Thymus (tissue), 11 donors: ENCODE measurements around the gene NRL. TPM values are rescaled to one million over a fixed set of nuclear protein-coding genes. Genes with fewer than 3 reads are reported as not detected.

Source experiments
- DNase-seq, 9 donors: peaks; one replicate each; pipeline ENCODE4 v3.0.0-alpha.2; 2013; ENCODE audit warnings: low spot score in 9 of 9, low read depth in 6 of 9, missing footprints in 1 of 9
- H3K27ac ChIP-seq, 2 donors: one replicate each; pipeline ENCODE4 v1.5.1; 2013; ENCODE audit warnings: control low read depth in 1 of 2, low read depth in 1 of 2, low read length in 1 of 2, mild to moderate bottlenecking in 1 of 2, moderate library complexity in 1 of 2
- H3K27me3 ChIP-seq, 2 donors: one replicate each; pipeline ENCODE4 v1.5.1; 2013; ENCODE audit warnings: low read length in 1 of 2; ENCODE audit not compliant: control insufficient read depth in 2 of 2, insufficient read depth in 1 of 2
- H3K36me3 ChIP-seq, 2 donors: one replicate each; pipeline ENCODE4 v1.5.1; 2013; ENCODE audit warnings: low read length in 1 of 2, mild to moderate bottlenecking in 1 of 2, moderate library complexity in 1 of 2; ENCODE audit not compliant: control insufficient read depth in 2 of 2, insufficient read depth in 2 of 2
- H3K4me1 ChIP-seq, 2 donors: one replicate each; pipeline ENCODE4 v1.5.1; 2013; ENCODE audit warnings: low read length in 2 of 2; ENCODE audit not compliant: control insufficient read depth in 2 of 2, insufficient read depth in 2 of 2
- H3K4me3 ChIP-seq, 2 donors: one replicate each; pipeline ENCODE4 v1.5.1; 2013; ENCODE audit warnings: low read length in 2 of 2, control low read depth in 1 of 2, mild to moderate bottlenecking in 1 of 2
- H3K9me3 ChIP-seq, 2 donors: one replicate each; pipeline ENCODE4 v1.5.1; 2013; ENCODE audit warnings: low read length in 1 of 2, mild to moderate bottlenecking in 1 of 2; ENCODE audit not compliant: control insufficient read depth in 2 of 2, insufficient read depth in 1 of 2
- WGBS: extraction: QIAGEN DNeasy Blood & Tissue Kit; methylation state at CpG from one replicate; pipeline ENCODE4 v1.1.7; 2013; 5-methylcytosine and 5-hydroxymethylcytosine counted together
- polyA plus RNA-seq: library from polyadenylated mRNA; stranded (reverse); fragments of 200-250 nt; gene quantifications from one replicate; pipeline ENCODE4 v1.2.3, GENCODE V29; 2013
- total RNA-seq: library from RNA; stranded (reverse); fragments of 120-200 nt; gene quantifications from one replicate; pipeline ENCODE4 v1.2.4, GENCODE V29; 2013
- donor health status: healthy.

The NRL gene
- total and polyA plus RNA-seq, 2 donors = 3.4 to 4.7 TPM

- H3K4me1 ChIP-seq = peaks cover 13 to 28% of the 10 kb centered on the region in 2 donors
- DNase-seq = no peak
Observed at GRCh38 chr14:24092110-24092504, 22.6 kb downstream of the NRL start.

GRCh38 chr14:24089890-24090289 lies 24.9 kb downstream of the NRL start:
- peaks cover 11 to 20% of the 10 kb centered on the region in 2 donors for H3K4me1 ChIP-seq
- H3K9me3 ChIP-seq = no peaks in the 10 kb centered on the region
- no peak for DNase-seq
- no peaks in the 10 kb centered on the region for H3K36me3 ChIP-seq
- H3K27me3 ChIP-seq = no peaks in the 10 kb centered on the region
- WGBS = 84% methylated on average over 6 of the region's 6 CpGs
- no peak overlapping the region for H3K27ac ChIP-seq
- H3K4me3 ChIP-seq = no peak overlapping the region

More at GRCh38 chr14:24092110-24092504, 22.6 kb downstream of the NRL start:
- Histone ChIP-seq H3K27ac (no peak overlapping the region), H3K9me3 (no peaks in the 10 kb centered on the region), H3K4me3 (no peak overlapping the region), H3K36me3 (no peaks in the 10 kb centered on the region), H3K27me3 (no peaks in the 10 kb centered on the region)

GRCh38 chr14:24088095-24088494 lies 26.7 kb downstream of the NRL start:
- Histone ChIP-seq H3K27me3 (peaks cover 0 to 6% of the 10 kb centered on the region in 2 donors), H3K4me3 (no peak overlapping the region), H3K36me3 (no peaks in the 10 kb centered on the region), H3K4me1 (peaks cover 3 to 6% of the 10 kb centered on the region in 2 donors), H3K27ac (no peak overlapping the region), H3K9me3 (no peaks in the 10 kb centered on the region)
- 100% methylated on average over 2 of the region's 2 CpGs for WGBS
- no peak for DNase-seq

DNA sequence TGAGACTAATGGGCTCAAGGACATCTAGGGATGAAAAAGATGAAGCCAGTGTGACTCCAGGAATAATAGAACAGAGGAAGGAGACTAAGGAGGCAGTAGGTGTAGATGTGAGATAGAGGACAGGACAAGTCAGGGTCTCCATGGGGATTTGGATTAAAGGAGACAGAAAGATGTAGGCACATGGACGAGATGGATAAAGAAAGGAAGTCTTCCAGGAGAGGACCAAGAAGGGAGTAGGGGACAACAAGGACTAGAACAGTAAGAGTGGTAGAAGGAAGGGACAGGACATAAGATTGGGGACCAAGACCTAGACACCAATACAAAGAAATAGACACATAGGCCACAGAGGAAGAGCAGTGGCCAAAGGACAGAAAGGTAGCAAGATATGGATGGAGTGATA lies 27.7 kb downstream of the NRL start:
- no peak overlapping the region for H3K4me3 ChIP-seq
- WGBS = 96% methylated on average over 1 of the region's 1 CpG
- H3K27me3 ChIP-seq = peaks cover 0 to 16% of the 10 kb centered on the region in 2 donors
- no peaks in the 10 kb centered on the region for H3K9me3 ChIP-seq
- H3K36me3 ChIP-seq = no peaks in the 10 kb centered on the region
- no peak for DNase-seq
- peaks cover 3 to 6% of the 10 kb centered on the region in 2 donors for H3K4me1 ChIP-seq
- no peak overlapping the region for H3K27ac ChIP-seq

DNA sequence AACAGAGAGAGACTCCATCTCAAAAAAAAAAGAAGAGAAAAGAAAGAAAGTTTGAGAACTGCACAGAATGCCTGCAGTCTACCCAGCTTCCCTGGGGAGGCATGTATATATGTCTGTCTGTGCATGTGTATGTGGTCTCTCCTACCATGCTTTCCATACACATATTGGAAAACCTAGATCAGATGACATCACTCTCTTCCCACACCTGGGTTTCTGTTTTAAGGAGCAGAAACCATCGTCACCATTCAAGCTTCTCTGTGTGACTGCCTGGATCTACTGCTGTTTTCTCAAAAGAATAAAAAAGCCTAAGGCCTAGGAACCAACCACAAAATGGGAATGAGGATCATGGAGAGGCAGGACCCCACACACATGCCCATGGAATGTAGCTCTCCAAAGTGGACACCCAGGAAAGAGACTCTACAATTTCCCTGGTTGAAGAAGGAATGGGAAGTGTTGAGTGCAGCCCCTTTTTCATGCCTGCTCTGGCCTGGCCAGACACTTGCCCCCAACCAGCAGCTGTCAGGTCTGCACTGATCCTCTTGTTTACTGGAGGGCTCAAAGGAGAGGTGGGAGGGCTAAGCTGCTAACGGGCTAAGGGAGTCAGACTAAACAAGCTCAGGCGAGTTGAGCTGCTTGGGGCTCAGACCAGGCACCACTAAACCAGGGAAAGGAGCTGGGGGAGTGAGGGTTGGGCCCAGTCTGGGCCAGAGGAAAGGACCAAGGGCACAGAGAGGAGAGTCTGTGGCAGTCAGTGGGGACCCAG lies 28.4 kb downstream of the NRL start:
- DNase-seq = no peak
- H3K27ac ChIP-seq = no peak overlapping the region
- H3K36me3 ChIP-seq = no peaks in the 10 kb centered on the region
- H3K9me3 ChIP-seq = no peaks in the 10 kb centered on the region
- peaks cover 3 to 11% of the 10 kb centered on the region in 2 donors for H3K4me1 ChIP-seq
- H3K4me3 ChIP-seq = no peak overlapping the region
- H3K27me3 ChIP-seq = peaks cover 0 to 22% of the 10 kb centered on the region in 2 donors
- WGBS = 91% methylated on average over 3 of the region's 3 CpGs

GRCh38 chr14:24085215-24085614 lies 29.5 kb downstream of the NRL start:
- no peaks in the 10 kb centered on the region for H3K36me3 ChIP-seq
- 98% methylated on average over 3 of the region's 3 CpGs for WGBS
- peaks cover 0 to 27% of the 10 kb centered on the region in 2 donors for H3K27me3 ChIP-seq
- H3K4me3 ChIP-seq = no peak overlapping the region
- H3K9me3 ChIP-seq = peaks cover 0 to 3% of the 10 kb centered on the region in 2 donors
- no peak overlapping the region for H3K27ac ChIP-seq
- peaks cover 5 to 15% of the 10 kb centered on the region in 2 donors for H3K4me1 ChIP-seq
- no peak for DNase-seq

DNA sequence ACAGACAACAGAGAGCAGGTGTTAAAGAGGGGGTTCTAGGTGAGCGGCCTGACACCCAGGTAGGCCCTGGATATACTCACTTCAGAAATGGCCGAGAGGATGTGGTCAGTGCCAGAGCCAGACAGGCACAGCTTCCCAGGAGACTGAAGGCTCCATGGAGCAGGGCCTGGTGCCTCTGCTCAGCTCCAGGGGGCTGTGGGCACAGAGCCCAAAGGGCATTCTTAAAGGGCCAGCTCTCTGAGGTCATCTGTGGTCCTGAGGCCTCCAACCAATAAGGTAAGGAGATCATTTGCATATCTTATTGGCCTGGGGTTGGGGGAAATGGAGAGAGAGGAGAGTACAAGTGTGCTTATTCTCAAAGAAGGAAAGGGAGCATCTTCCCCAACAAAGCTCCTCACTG lies 30.3 kb downstream of the NRL start:
- 95% methylated on average over 2 of the region's 2 CpGs for WGBS
- no peaks in the 10 kb centered on the region for H3K36me3 ChIP-seq
- H3K27ac ChIP-seq = no peak overlapping the region
- peaks cover 5 to 21% of the 10 kb centered on the region in 2 donors for H3K4me1 ChIP-seq
- H3K27me3 ChIP-seq = peaks cover 0 to 30% of the 10 kb centered on the region in 2 donors
- H3K9me3 ChIP-seq = peaks cover 0 to 3% of the 10 kb centered on the region in 2 donors
- no peak for DNase-seq
- H3K4me3 ChIP-seq = no peak overlapping the region

- peaks cover 5 to 23% of the 10 kb centered on the region in 2 donors for H3K4me1 ChIP-seq
- no peaks in the 10 kb centered on the region for H3K36me3 ChIP-seq
- H3K9me3 ChIP-seq = peaks cover 0 to 3% of the 10 kb centered on the region in 2 donors
- no peak overlapping the region for H3K27ac ChIP-seq
- DNase-seq = no peak
- WGBS = 98% methylated on average over 3 of the region's 3 CpGs
- H3K27me3 ChIP-seq = peaks cover 0 to 30% of the 10 kb centered on the region in 2 donors
- H3K4me3 ChIP-seq = no peak overlapping the region
Observed at GRCh38 chr14:24083462-24083861, 31.3 kb downstream of the NRL start.

DNA sequence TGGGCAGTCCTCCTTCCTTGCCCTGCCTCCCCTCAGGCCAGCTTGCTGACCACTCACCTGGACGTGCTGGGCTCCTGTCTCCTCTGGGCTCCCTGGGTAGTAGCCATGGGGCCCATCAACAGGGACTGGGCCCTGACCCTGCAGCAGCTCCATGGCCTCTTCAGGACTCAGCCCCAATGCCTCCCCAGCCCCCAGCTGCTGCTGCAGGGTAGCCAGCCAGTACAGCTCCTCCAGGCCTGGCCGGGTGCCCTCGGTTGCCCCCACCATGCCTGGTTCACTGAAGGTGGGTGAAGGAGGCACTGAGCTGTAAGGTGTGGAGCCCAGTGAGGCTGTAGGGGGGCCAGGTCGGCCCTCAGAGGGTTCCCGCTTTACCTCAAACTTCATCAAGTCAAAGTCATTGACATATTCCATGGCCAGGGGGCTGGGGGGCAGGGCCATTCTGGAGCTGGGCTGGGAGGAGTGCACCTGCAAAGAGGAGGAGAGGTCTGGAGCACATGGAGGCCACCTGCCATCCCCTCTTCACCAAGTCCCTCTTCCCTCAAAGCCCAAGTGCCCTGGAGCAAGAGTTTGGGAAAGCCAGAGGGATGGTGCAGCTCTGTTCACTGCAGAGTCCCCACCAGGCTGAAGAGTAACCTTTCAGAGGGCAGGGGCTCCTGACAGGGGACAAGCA lies 32.2 kb downstream of the NRL start:
- H3K27me3 ChIP-seq = peaks cover 0 to 30% of the 10 kb centered on the region in 2 donors
- no peak for DNase-seq
- H3K4me1 ChIP-seq = peaks cover 5 to 32% of the 10 kb centered on the region in 2 donors
- H3K27ac ChIP-seq = no peak overlapping the region
- H3K9me3 ChIP-seq = peaks cover 0 to 3% of the 10 kb centered on the region in 2 donors
- no peaks in the 10 kb centered on the region for H3K36me3 ChIP-seq
- 98% methylated on average over 5 of the region's 5 CpGs for whole genome bisulfite sequencing
- no peak overlapping the region for H3K4me3 ChIP-seq
